ENCODE results near the gene TBC1D22A. TPM values are rescaled to one million over a fixed set of nuclear protein-coding genes. Genes with fewer than 3 reads are reported as not detected.
A peak's percentile ranks its signal among the peaks of the same experiment; 100 is the strongest.
"Not testable (repeated sequence)": the region's sequence is repeated elsewhere in the genome, so short reads cannot be mapped to it uniquely, and the experiment has no call there.

TBC1D22A gene
- total RNA-seq, 2 donors from 2014 or later = 31.9 to 43.4 TPM

DNA sequence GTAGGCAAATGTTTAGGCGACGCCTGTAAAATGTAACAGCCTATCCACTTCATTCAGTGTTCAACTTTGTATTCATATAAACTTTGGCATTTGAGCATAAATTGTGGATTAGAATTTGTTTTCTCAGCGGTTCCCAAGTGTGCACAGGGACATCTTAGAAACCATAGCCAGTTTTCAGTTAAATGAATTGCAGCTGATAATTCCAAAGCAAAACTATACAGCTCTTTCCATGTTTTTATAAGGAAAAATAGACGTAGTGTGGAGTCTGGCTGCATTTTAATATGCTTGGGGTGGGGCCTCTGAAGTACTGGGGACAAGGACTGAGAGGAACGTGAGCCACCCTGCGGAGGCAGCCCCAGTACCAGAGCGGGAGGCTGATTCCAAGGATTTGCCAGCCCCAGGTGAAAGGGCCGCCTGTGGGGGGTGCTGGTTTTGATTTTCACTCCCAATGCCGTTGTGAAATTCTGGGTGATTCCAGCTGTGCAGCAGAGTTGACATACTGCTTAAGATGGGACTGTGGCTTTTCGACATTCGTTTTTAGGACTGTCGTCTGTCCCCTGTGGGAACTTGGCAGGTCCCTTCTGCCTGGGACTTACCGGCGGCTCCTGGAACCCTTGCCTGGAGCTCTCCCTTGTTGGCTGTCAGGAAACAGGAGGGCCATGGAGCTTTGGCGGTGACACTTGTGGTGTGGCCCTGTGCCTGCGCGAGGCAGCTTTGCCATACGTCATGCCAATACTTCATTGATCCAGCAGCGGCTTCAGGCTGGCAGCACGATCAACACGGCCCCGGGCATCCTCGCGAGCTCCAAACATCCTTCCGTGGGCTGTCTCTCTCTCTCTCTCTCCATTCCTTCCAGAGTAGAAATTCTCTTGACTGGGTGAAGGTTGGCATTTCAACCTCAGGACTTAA lies 370.9 kb downstream of the TBC1D22A start:
- Mint-ChIP-seq H3K27ac (no peak overlapping the region), H3K27me3 (no peaks in the 10 kb centered on the region), H3K36me3 (no peaks in the 10 kb centered on the region), H3K4me1 (ENCODE audit: low read depth in 2 of 2) (peaks cover 0 to 8% of the 10 kb centered on the region in 2 donors), H3K4me3 (no peak overlapping the region), H3K9me3 (no peaks in the 10 kb centered on the region)
- DNase-seq (ENCODE audit: low spot score) (no peak), ATAC-seq (no peak)

DNA sequence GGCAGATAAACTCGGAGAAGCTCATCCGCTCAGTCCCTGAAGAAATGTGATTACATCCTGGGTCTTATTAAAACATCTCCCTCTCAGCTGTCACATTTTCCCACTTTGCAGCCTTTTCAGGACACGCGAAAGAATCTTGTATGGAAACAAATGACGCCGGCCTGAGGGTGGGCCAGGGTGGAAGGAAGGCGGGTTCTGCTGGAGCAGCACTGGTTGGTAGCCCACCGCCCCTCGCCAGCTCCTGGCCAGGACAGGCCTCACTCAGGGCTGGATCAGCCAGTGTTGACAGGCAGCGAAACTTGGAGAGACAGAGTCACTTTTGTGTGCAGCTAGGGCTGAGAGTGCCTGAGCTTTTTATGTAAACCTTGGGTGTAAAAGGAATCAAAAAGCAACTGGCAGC lies 371.8 kb downstream of the TBC1D22A start:
- H3K9me3 Mint-ChIP-seq = no peaks in the 10 kb centered on the region
- no peak for DNase-seq (ENCODE audit: low spot score)
- no peak overlapping the region for H3K4me3 Mint-ChIP-seq
- ATAC-seq = no peak
- no peak overlapping the region for H3K27ac Mint-ChIP-seq
- H3K36me3 Mint-ChIP-seq = no peaks in the 10 kb centered on the region
- no peaks in the 10 kb centered on the region for H3K27me3 Mint-ChIP-seq
- peaks cover 0 to 6% of the 10 kb centered on the region in 2 donors for H3K4me1 Mint-ChIP-seq (ENCODE audit: low read depth in 2 of 2)

DNA sequence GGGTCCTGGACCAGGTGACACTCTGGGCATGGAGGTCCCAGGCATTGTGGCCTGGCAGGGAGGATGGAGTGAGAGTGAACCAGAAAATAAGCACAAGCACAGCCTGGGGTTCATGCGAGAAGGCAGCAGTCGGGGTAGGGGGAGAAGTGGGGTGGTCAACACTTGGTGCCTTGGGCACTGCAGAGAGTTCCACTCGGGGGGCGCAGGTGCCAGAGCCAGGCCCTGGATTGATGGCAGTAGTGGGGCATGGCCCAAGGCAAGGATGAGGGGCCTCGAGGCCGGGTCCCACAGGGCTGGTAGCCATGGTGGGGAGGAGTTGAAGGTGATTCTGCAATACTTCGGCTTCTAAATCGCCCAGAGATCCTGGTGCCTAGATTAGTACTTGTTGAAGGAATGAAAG lies 372.9 kb downstream of the TBC1D22A start:
- Mint-ChIP-seq H3K36me3 (no peaks in the 10 kb centered on the region), H3K27ac (no peak overlapping the region), H3K4me1 (ENCODE audit: low read depth in 2 of 2) (peaks cover 0 to 7% of the 10 kb centered on the region in 2 donors), H3K4me3 (no peak overlapping the region), H3K27me3 (no peaks in the 10 kb centered on the region), H3K9me3 (no peaks in the 10 kb centered on the region)
- DNase-seq (ENCODE audit: low spot score) = no peak
- no peak for ATAC-seq

DNA sequence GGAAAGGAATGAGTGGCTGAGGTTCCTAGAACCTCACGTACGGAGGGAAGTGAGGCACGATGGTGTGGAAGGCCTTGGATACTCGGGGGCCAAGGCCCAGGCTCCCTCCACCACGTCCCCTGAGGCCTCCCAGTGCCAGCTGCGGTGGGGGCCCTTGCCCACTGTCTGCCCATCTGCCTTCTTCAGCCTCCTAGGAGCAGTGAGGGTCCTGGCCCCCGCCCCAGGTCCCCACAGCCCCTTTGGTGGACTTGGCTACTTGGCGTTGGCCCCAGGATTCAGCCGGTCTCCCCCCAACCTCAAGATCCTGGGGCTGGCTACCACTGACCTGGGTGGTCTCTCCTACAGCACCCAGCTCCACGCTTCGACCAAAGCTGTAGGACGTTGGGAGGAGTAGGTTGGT lies 373.6 kb downstream of the TBC1D22A start:
- ATAC-seq = no peak
- H3K4me3 Mint-ChIP-seq = no peak overlapping the region
- DNase-seq (ENCODE audit: low spot score) = no peak
- H3K27me3 Mint-ChIP-seq = no peaks in the 10 kb centered on the region
- H3K27ac Mint-ChIP-seq = no peak overlapping the region
- no peaks in the 10 kb centered on the region for H3K9me3 Mint-ChIP-seq
- peaks cover 0 to 2% of the 10 kb centered on the region in 2 donors for H3K4me1 Mint-ChIP-seq (ENCODE audit: low read depth in 2 of 2)
- H3K36me3 Mint-ChIP-seq = no peaks in the 10 kb centered on the region

DNA sequence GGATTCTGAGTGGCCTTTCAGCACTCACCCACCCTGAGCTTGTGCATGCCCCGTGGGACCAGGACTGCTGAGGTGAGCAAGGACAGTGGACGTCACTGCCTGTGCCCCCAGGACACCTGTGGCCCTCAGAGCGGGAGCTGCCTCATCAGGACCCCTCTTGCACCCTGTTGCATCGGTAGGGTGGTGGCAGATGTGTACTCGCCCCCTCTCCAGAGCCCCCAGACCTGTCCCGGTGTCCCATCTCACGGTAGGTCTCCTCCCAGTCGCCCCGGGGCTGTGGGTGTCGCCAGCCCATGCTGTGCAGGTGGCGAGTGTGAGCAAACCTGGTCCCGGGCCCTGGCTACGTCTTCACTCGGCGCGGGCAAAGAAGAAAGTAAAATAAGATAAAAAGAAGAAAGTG lies 374.2 kb downstream of the TBC1D22A start:
- Mint-ChIP-seq H3K27me3 (no peaks in the 10 kb centered on the region), H3K9me3 (no peaks in the 10 kb centered on the region), H3K36me3 (no peaks in the 10 kb centered on the region), H3K4me3 (no peak overlapping the region), H3K4me1 (ENCODE audit: low read depth in 2 of 2) (peaks cover 0 to 2% of the 10 kb centered on the region in 2 donors), H3K27ac (no peak overlapping the region)
- ATAC-seq (no peak), DNase-seq (ENCODE audit: low spot score) (no peak)

DNA sequence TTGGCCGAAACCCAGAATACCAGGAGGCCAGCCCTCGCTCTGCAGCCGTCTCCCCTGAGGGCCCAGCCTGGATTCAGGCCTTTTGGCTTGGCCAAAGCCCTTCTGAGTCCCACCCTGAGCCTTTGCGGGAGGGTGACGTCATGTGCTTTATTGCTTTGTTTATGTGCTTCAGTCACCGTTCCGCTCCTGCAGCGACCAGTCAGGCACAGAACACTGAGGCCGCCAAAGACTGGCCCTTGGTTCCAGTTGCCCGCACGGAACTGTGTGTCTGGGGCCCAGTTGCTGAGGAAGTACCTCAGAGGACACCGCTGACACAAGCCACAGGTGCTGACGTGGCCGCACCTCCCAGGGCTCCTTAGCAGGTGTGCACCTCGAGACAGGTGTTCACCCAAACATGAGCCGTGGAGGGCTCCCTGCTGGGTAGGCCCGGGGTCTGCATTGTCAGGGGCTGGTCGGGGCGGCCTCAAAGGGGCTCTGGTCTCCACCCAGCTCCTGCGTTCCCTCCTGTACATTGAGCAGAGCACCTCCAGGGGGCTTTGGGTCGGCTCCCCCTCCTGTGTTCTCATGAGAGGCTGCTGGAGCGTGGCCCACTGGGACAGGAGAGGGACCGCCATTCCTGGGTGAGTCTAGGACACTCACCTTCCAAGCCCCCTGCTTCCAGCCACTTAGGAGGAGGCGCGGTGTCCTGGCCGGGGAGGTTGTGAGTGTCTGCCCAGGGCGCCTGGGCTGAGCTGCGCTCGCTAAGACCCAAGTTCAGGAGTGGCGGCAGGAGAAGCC lies 376.8 kb downstream of the TBC1D22A start:
- H3K27ac Mint-ChIP-seq = no peak overlapping the region
- ATAC-seq (peak in 1 of 2 donors; percentile 7), DNase-seq (ENCODE audit: low spot score) (no peak)
- H3K27me3 Mint-ChIP-seq = no peaks in the 10 kb centered on the region
- peaks cover 0 to 2% of the 10 kb centered on the region in 2 donors for H3K4me1 Mint-ChIP-seq (ENCODE audit: low read depth in 2 of 2)
- no peak overlapping the region for H3K4me3 Mint-ChIP-seq
- no peaks in the 10 kb centered on the region for H3K9me3 Mint-ChIP-seq
- H3K36me3 Mint-ChIP-seq = no peaks in the 10 kb centered on the region

- Mint-ChIP-seq H3K4me3 (no peak overlapping the region), H3K4me1 (ENCODE audit: low read depth in 2 of 2) (peaks cover 0 to 2% of the 10 kb centered on the region in 2 donors), H3K36me3 (no peaks in the 10 kb centered on the region), H3K27ac (no peak overlapping the region), H3K9me3 (no peaks in the 10 kb centered on the region), H3K27me3 (no peaks in the 10 kb centered on the region)
- DNase-seq (ENCODE audit: low spot score) = no peak
- no peak for ATAC-seq
Observed at GRCh38 chr22:47139790-47140119, 377.3 kb downstream of the TBC1D22A start.

GRCh38 chr22:47140975-47141374 lies 378.5 kb downstream of the TBC1D22A start:
- H3K4me3 Mint-ChIP-seq; H3K36me3 Mint-ChIP-seq; ATAC-seq; DNase-seq (ENCODE audit: low spot score); H3K4me1 Mint-ChIP-seq (ENCODE audit: low read depth in 2 of 2); H3K27me3 Mint-ChIP-seq; H3K9me3 Mint-ChIP-seq; H3K27ac Mint-ChIP-seq: not testable (repeated sequence)

DNA sequence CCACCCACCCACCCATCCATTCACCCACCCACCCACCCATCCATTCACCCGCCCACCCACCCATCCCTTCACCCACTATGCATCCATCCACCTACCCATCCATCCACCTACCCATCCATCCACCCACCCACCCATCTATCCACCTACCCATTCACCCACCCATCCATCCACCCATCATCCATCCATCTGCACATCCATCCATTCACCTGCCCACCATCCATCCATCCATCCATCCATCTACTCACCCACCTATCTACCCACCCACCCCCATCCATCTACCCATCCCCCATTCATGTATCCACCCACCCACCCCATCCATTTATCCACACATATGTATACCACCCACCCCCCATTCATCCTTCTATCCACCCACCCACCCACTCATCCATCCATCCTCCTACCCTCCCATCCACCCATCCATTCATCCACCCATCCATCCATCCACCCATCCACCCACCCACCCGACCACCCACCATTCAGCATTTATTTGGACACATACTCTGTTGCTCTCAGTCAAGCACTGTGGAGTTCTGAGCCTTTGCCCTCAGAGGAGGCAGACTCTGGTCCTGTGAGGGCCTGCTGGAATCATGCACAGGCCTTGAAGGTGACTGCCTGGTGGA lies 380.1 kb downstream of the TBC1D22A start:
- Mint-ChIP-seq H3K27ac (no peak overlapping the region), H3K27me3 (no peaks in the 10 kb centered on the region), H3K36me3 (no peaks in the 10 kb centered on the region), H3K4me1 (ENCODE audit: low read depth in 2 of 2) (peaks cover 0 to 9% of the 10 kb centered on the region in 2 donors), H3K9me3 (no peaks in the 10 kb centered on the region), H3K4me3 (no peak overlapping the region)
- no peak for DNase-seq (ENCODE audit: low spot score)
- ATAC-seq = no peak

GRCh38 chr22:47143249-47143938 lies 380.9 kb downstream of the TBC1D22A start:
- no peak for ATAC-seq

GRCh38 chr22:47144076-47144765 lies 381.8 kb downstream of the TBC1D22A start:
- Mint-ChIP-seq H3K4me3 (no peak overlapping the region), H3K27ac (no peak overlapping the region), H3K27me3 (no peaks in the 10 kb centered on the region), H3K36me3 (no peaks in the 10 kb centered on the region), H3K9me3 (no peaks in the 10 kb centered on the region), H3K4me1 (ENCODE audit: low read depth in 2 of 2) (peaks cover 0 to 11% of the 10 kb centered on the region in 2 donors)
- DNase-seq (ENCODE audit: low spot score) (no peak), ATAC-seq (no peak)

More at GRCh38 chr22:47143249-47143938, 380.9 kb downstream of the TBC1D22A start:
- Mint-ChIP-seq H3K27me3 (no peaks in the 10 kb centered on the region), H3K27ac (no peak overlapping the region), H3K36me3 (no peaks in the 10 kb centered on the region), H3K4me3 (no peak overlapping the region), H3K4me1 (ENCODE audit: low read depth in 2 of 2) (peaks cover 0 to 9% of the 10 kb centered on the region in 2 donors), H3K9me3 (no peaks in the 10 kb centered on the region)
- DNase-seq (ENCODE audit: low spot score) = no peak

- Mint-ChIP-seq H3K36me3 (no peaks in the 10 kb centered on the region), H3K9me3 (no peaks in the 10 kb centered on the region), H3K27me3 (no peaks in the 10 kb centered on the region), H3K27ac (no peak overlapping the region), H3K4me3 (no peak overlapping the region), H3K4me1 (ENCODE audit: low read depth in 2 of 2) (peaks cover 0 to 11% of the 10 kb centered on the region in 2 donors)
- no peak for DNase-seq (ENCODE audit: low spot score)
- ATAC-seq = no peak
Observed at GRCh38 chr22:47144791-47145425, 382.5 kb downstream of the TBC1D22A start.

DNA sequence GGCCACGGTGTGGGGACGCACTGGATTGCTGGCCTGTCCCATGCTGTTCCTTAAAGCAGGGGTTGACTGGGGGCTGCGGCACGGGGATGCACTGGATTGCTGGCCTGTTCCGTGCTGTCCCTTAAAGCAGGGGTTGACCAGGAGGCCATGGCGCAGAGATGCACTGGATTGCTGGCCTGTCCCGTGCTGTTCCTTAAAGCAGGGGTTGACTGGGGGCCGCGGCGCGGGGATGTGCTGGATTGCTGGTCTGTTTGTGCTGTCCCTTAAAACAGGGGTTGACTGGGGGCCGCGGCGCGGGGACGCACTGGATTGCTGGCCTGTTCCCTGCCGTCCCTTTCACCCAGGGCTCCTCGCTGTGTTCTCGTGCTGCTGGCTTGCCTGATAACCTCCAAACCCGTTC lies 383.4 kb downstream of the TBC1D22A start:
- H3K4me1 Mint-ChIP-seq (ENCODE audit: low read depth in 2 of 2) = peaks cover 0 to 11% of the 10 kb centered on the region in 2 donors
- H3K4me3 Mint-ChIP-seq = no peak overlapping the region
- no peaks in the 10 kb centered on the region for H3K27me3 Mint-ChIP-seq
- H3K27ac Mint-ChIP-seq = no peak overlapping the region
- ATAC-seq (no peak), DNase-seq (ENCODE audit: low spot score) (no peak)
- no peaks in the 10 kb centered on the region for H3K36me3 Mint-ChIP-seq
- no peaks in the 10 kb centered on the region for H3K9me3 Mint-ChIP-seq
